ENCODE measurements around the gene LIPG. TPM values are rescaled to one million over a fixed set of nuclear protein-coding genes. Genes with fewer than 3 reads are reported as not detected.
A peak's percentile ranks its signal among the peaks of the same experiment; 100 is the strongest.
"Not testable (repeated sequence)": the region's sequence is repeated elsewhere in the genome, so short reads cannot be mapped to it uniquely, and the experiment has no call there.

Gene LIPG
- 2.5 TPM for polyA plus RNA-seq (2013, experiment 1 of 2; ENCODE audit: insufficient read length)
- 3.2 TPM for polyA plus RNA-seq (2013, experiment 2 of 2; ENCODE audit: insufficient read length)

DNA sequence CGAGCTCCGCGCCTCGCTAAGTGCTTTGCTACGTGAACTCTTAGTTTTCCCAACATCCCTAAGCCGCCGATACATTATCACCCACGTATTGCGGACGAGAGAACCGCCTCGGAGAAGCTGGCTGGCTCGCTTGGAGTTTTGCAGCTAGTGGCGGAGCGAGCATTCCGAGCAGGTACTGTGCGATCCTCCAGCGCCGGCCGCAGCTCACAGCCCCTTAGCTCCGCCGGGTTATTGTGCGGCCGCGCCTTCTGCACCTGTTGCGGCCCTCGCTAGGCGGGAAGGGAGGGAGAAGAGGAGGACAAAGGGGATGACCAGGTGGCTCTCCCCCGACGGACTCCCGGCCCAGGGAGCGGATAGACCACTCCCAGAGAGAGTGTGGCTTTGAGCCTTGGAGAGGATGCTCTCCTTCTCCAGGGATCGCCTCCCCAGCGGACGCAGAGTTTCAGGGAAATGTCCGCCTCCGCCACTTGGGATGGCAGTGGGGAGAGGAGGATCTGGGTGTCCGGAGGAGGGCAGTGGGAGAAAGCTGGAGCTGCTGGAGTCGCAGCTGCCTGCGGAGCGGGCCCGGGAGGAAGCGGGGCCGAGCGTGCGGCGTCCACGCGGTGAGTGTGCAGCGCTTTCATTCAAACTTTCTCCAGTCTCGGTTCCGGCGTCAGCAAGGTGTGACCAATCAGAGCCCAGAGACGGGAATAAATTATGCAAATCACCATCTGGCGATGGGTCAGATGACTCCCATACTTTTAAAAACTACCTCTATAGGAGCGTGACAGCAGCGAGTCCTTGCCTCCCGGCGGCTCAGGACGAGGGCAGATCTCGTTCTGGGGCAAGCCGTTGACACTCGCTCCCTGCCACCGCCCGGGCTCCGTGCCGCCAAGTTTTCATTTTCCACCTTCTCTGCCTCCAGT is at the start of gene LIPG:
TSS of gene LIPG (plus strand) at position 769 of the 905 bp plus-strand sequence. CDS start 252 bp downstream, outside the sequence.
- peak; percentile 46 for DNase-seq

DNA sequence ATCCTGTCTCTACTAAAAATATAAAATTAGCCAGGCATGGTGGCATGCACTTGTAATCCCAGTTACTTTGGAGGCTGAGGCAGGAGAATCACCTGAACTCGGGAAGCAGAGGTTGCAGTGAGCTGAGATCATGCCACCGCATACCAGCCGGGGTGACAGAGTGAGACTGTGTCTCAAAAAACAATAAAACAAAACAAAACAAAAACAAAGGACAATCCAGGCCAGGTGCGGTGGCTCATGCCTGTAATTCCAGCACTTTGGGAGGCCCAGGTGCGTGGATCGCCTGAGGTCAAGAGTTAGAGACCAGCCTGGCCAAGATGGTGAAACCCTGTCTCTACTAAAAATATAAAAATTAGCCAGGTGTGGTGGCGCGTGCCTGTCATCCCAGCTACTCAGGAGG is 49.0 kb upstream of the LIPG start:
- DNase-seq, result not testable (repeated sequence)

DNA sequence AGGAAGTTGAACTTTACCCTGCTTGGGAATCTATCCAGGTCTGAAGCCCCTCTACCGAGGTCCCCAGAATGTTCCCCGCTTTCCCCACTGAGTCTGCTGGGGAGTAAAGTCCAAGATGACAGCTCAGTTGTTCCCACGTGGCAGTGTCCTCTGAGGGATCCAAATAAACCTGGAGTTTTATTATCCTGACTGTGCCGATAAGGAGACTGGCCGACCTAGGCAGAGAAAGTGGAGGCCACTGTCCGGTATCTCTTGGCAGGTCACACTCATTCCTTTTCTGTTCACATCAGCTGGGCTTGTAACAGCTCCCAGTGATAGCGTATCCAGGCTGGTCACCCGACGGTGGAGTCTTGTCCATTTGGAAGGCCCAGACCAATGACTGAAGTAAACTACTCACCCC is 47.3 kb upstream of the LIPG start:
- no peak for DNase-seq

- not testable (repeated sequence) for DNase-seq
Observed at GRCh38 chr18:49515003-49515402, 46.9 kb upstream of the LIPG start.

DNA sequence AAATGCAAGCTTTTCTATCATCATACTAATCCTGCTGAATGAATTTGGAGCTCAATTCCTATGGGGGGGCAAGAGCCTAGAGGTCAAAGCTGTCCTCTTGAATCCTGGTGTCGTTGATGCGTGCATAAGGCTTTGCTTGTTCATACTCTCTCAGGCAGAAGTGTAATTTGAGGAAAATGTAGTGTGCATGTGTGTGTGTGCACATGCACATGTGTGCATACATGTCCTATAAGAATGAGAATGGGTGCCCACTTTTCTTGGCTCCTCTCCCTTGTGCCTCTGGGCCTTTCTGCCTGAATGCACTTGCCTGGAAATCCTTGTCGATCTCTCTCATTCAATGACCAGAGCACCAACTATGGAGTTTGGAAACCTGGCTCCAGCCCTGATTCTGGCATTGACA is 46.3 kb upstream of the LIPG start:
- no peak for DNase-seq

DNA sequence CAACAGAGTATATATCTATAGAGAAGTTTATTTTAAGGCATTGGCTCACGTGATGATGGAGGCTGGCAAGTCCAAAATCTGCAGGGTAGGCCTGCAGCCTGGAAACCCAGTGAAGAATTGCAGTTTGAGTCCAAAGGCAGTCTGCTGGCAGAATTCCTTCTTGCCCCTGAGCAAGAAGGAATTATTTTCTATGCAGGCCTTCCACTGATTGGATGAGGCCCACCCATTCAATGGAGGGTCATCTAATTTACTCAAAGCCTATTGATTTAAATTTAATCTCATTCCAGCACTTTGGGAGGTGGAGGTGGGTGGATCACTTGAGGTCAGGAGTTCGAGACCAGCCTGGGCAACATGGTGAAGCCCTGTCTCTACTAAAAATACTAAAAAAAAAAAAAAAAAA is 44.4 kb upstream of the LIPG start:
- no peak for DNase-seq

- DNase-seq, result peak; percentile 36
Observed at GRCh38 chr18:49519101-49519971, 42.5 kb upstream of the LIPG start.

GRCh38 chr18:49520661-49521145 is 41.2 kb upstream of the LIPG start:
- DNase-seq, result peak; percentile 57

DNA sequence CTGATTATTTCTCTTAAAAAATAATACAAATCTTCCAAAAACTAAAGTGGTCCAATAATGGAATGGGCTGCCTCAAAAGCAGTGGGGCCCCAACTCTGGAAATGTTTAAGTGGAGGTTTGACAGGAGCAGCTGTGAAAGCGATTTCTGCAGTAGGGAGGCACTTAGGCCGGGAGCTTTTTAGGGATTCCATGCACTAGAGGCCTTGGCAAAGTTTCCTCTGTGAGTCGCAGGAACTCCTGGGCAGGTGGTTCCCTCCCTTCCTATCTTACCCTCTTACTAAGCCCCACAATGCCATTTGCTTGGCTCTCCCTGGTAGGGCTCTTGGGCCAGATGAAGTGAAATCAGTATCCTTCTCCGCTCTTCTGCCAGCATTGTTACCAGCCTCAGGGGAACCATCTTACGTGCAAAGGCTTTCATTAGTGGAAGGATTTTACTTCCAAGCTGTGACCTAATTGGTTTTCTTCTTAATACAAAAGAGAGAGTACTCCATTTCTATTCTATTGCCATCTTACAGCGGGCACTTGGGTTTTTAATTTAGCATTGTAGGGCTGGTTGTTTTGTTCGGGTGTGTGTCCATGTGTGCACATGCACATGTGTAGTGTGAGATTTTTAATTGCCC is 40.5 kb upstream of the LIPG start:
- DNase-seq, result no peak

DNA sequence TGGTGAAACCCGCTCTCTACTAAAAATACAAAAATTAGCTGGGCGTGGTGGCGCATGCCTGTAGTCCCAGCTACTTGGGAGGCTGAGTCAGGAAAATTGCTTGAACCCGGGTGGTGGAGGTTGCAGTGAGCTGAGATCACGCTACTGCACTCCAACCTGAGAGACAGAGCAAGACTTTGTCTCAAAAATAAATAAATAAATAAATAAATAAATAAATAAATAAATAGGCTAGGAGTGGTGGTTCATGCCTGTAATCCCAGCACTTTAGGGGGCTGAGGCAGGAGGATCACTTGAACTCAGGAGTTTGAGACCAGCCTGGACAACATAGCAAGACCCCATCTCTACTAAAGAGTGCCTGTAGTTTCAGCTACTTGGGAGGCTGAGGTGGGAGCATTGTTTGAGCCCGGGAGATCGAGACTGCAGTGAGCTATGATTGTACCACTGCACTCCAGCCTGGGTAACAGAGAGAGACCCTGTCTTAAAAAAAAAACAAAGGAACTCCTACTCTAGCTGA is 38.2 kb upstream of the LIPG start:
- DNase-seq, result not testable (repeated sequence)

DNA sequence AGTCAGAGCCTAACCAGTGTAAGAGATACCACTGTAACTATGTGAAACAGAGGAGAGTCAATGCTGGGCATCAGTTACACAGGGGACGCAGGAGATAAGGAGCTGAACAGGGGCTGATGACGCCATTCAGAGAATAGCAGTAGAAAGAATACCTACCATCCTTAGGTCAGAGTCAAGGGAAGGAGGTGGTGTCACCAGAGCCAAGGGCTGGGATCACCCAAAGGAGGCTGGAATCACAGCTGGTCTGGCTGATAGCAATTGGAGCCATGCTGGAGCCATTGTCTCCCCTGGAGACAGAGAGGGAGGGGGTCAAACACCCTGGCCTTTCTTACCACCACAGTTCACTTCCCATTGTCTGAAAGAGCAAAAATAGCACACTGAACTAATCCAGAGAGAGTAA is 37.5 kb upstream of the LIPG start:
- DNase-seq, result no peak

DNA sequence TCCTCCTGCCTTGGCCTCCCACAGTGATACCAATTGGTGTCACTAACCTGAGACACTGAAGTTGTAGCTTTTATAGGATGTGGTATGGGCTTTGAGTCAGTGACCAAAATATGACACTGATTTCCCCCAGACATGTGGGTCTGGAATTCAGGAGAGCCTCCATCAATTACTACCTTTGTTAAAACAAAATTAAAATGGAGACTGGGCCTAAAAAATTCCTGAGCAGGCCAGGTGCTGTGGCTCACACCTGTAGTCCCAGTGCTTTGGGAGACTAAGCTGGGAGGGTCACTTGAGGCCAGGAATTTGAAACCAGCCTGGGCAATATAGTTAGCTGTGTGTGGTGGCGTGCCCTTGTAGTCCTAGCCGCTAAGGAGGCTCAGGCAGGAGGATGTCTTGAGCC is 36.9 kb upstream of the LIPG start:
- no peak for DNase-seq

- no peak for DNase-seq
Observed at GRCh38 chr18:49525981-49526380, 35.9 kb upstream of the LIPG start.

DNA sequence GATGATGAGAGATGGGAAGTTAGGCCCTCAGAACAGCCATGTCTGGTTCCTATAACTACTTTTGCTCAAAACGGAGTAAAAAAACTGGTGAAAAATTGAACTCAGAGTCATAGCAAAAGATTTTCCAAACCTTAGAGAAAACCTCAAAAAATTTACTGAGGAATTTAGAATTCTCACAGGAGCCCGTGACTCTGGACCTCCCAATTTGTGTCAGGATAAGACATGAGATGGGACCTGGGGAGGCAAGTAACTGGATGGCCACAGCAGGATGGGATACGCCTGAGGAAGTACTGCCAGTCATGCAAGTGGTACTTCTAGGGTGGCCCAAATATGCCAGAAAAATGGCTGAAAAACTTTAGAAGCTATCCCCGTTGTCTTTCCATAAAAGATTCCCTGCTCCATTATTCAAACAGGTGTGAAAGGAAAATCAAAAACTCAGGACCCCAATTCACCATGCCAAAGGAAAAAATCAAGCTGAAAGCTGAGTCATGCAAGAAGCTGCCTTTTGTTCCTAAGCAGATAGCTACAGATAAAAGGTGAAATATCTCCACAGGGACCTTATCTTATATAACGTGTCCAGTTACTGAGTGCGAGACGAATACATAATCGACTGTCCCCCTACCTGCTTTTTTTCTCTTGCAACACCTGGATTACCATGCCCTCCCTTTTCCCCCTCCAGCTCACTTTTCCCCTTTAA is 34.1 kb upstream of the LIPG start:
- no peak for DNase-seq

DNA sequence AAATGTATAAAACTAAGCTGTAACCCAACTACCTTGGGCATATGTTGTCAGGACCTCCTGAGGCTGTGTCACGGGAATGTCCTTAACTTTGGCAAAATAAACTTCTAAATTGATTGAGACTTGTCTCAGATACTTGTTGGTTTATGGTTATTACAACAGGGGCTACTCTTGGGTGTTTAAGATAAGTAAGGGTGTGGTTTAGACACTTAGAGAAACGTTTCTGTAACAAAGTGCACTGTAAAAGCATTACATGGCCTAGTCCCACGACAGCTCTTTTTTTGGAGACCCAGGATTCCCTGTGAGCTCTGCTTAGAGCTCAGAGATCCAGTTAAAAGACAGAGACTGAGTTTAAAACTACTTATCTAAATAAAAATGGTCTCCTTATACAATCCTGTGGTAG is 32.3 kb upstream of the LIPG start:
- no peak for DNase-seq

DNA sequence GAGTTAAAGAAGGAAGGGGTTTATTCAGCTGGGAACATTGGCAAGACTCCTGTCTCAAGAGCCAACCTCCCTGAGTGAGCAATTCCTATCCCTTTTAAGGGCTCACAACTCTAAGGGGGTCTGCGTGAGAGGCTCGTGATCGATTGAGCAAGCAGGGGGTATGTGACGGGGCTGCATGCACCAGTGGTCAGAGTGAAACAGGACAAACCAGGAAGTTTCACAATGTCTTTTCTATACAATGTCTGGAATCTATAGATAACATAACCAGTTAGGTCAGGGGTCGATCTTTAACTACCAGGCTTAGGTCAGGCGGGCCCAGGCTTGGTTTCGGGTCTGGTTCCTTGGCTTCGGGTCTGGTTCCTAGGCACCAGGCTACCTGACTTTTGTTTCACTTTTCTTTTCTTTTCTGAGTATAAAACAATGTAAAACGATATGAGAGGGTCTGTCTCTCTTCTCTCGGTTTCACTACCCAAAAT is 30.1 kb upstream of the LIPG start:
- no peak for DNase-seq

DNA sequence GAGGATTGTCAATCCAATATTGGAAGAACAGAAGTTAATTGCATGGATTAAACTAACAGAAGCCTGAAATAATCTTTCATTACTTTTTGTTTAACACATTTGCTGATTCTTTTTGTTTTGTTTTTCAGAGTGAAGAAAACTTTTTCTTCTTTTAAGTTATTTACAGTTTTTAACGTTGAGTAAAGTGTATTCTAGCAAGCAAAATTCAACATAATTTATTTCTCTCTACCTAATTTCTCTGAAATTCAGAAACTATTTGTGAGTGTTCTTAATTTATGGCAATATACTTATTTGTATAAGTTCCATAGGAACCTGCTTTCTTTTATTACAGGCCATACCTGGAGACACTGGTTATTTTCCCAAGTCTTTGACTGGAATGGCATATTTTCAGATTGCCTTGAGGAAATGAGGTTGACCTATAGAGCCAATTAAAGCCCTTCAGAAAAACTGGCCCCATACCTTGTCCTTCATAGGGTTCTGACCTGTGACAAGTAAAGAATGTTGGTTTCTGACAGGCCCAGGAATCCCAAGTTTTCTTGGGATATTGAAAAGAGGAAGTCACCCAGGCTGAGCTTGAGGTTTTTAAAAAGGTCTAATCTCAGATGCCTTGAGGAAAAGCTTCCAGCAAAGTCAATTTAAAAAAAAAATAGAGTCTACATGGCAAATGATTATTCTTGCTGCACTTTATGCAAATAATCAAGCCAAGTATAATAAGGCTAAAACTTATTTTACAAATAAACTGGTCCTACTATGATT is 26.8 kb upstream of the LIPG start:
- no peak for DNase-seq

DNA sequence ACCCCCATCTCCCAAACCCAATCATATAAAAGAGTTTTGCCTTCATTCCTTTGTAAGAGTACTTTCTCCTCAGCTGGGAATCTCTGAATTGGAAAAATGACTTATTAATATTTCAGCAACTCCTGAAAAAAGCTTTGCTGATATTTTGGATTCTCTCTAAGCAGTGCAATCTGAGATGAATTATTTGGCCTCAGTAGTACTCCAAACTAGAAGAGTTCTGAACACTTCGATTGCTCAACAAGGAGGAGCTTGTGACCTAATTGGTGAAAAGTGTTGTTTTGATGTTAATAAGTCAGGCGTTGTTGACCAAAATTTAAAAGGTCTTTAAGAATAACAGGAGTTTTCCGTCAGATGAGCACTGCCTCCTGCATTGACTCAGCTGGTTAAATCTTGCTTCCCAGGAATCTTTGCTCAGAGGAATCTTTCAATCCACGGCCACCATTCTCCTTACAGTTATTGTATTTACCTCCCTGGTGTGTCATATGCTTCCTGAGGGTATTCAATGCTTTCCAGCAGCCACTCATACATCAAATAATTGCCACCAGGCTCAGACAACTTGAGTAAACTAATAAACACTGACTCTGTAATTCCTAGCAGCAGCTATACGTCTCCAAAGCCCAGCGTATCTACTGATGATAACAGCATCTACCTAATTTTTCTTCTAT is 24.5 kb upstream of the LIPG start:
- DNase-seq, result no peak

GRCh38 chr18:49544362-49544761 is 17.5 kb upstream of the LIPG start:
- DNase-seq, result no peak

- DNase-seq, result no peak
Observed at GRCh38 chr18:49546278-49546677, 15.6 kb upstream of the LIPG start.

Data from fibroblast of skin of abdomen (primary cell).